ENCODE measurements around the gene PNP.

GRCh38 chr14:20516921-20517320 is 47.7 kb downstream of the PNP start:
- no peak for TF ChIP-seq SUZ12 (IDR thresholded peaks at IDR 0.05; ENCODE audit: extremely low read depth, insufficient read depth, insufficient read length)
- no peak for TF ChIP-seq YY1 (IDR thresholded peaks at IDR 0.05; ENCODE audit: insufficient read depth, insufficient read length)
- no peak for TF ChIP-seq ZNF274 (IDR thresholded peaks at IDR 0.05; ENCODE audit: low read depth, low read length)
